Measurements from ENCODE around the gene PPP1R16B. TPM values are rescaled to one million over a fixed set of nuclear protein-coding genes. Genes with fewer than 3 reads are reported as not detected.
"Not testable (repeated sequence)": the region's sequence is repeated elsewhere in the genome, so short reads cannot be mapped to it uniquely, and the experiment has no call there.

The PPP1R16B gene
- polyA plus RNA-seq, 5 donors: 5.5 to 7.4 (median 7.0) TPM

- DNase-seq: no peak
These were observed 36.5 kb downstream of the PPP1R16B start for GRCh38 chr20:38842026-38842425.

DNA sequence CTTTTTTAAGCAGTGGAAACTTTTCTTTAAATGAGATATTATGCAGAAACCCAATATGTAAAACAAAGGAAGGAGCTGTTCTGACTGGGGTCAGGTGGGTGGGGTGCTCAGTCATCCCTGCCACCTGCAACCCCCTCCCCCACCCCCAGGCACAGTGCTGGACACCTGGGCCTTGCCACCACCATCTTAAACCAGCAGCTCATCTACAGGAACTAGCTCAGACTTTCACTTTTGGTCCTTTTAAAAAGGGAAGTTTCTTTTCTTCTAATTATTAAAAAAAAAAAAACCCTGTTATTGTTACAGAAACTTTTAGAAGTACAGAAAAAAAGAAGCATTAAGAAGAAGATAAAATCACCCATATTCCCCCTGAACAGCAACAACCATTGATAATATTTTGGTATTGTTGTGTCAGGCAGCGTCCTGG, 37.1 kb downstream of the PPP1R16B start:
- DNase-seq: no peak

GRCh38 chr20:38843346-38843745, 37.8 kb downstream of the PPP1R16B start:
- no peak for DNase-seq

DNA sequence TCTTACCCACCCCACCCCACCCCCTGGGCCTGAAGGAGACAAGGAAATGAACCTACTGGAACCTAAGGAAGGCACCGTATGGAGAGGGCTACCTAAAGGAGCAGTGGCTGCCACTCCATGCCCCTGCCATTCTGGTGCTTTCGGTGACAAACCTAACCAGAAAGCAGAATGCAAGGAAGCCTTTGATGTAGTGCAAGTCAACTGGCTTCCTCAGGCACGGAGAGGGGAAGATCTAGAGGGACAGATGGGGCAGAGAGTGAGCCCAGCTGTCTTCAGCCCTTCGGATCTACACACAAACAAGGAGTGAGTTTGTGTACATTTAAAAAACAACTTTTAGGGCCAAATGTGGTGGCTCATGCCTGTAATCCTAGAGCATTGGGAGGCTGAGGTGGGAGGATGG, 39.5 kb downstream of the PPP1R16B start:
- no peak for DNase-seq

DNA sequence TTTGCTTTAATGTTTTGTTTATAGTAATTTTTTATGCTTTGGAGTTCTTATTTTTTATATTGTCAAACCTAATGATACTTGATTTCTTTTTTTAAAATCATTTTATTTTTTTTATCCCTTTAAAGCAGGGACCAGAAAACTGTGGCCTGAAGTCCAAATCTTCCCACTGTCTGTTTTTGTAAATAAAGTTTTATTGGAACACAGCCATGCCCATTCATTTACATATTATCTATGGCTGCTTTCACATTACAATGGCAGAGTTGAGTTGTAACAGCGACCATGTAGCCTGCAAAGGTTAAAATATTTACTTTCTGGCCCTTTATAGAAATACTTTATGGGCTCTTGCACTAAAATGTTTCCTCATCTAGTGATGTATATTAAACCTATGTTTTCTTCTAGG, 42.3 kb downstream of the PPP1R16B start:
- DNase-seq: no peak

- DNase-seq: no peak
These were observed 48.3 kb downstream of the PPP1R16B start for GRCh38 chr20:38853759-38854158.

DNA sequence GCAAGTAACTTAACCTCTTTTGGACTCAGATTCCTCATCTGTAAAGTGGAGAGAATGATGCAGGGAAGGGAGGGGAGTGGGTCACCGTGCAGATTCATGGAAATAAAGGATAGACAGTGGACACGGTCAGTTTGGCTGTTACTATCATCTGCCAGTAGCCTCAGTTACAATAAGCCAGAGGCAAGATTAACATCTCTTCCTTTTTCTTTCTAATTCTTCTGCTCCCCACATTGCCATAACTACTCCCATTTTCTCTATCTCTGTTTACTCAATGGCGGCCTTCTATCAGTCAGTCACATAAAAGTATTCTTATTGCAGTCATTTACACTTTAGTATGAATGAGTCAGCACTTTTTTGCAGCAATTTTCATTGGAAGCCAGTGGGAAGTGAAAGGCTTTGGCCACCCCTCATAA, 49.2 kb downstream of the PPP1R16B start:
- no peak for DNase-seq

GRCh38 chr20:38855356-38855755, 49.9 kb downstream of the PPP1R16B start:
- no peak for DNase-seq

- no peak for DNase-seq
These were observed 51.1 kb downstream of the PPP1R16B start for GRCh38 chr20:38856570-38856969.

- DNase-seq: no peak
These were observed 52.2 kb downstream of the PPP1R16B start for GRCh38 chr20:38857703-38858102.

DNA sequence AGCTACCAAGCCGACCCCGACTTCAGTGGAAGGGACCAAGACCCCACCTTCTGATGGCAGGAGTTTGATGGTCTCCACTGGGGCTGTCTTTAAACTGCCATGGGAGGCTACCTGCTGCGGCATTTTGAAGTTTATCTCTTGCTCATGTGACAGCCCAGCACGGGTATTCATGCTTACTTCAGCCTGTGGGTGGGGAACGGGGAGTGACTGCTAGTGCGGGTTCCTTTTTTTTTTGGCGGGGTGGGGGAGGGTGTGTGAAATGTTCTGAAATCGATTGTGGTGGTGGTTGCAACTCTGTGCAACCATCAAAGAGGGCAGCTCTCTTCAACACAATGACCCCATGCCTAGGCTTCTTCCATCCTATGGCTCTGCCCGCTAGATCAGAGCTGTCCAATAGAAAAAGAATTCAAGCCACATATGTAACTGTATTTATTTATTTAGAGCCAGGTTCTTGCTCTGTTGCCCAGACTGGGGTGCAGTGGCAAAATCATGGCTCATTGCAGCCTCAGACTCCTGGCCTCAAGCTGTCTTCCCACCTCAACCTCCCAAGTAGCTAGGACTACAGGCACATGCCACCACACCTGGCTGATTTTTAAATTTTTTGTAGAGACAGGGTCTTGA, 53.7 kb downstream of the PPP1R16B start:
- DNase-seq: no peak

DNA sequence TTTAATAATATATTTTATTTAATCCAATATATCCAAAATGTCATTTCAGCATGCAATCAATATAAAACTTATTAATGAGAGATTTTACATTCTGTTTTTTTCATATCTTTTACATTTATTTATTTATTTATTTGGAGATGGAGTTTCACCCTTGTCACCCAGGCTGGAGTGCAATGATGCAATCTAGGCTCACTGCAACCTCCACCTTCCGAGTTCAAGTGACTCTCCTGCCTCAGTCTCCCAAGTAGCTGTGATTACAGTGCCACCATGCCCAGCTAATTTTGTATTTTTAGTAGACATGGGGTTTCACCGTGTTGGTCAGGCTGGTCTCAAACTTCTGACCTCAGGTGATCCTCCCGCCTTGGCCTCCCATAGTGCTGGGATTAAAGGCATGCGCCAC, 54.4 kb downstream of the PPP1R16B start:
- DNase-seq: not testable (repeated sequence)

GRCh38 chr20:38861071-38861401, 55.5 kb downstream of the PPP1R16B start:
- DNase-seq: no peak

DNA sequence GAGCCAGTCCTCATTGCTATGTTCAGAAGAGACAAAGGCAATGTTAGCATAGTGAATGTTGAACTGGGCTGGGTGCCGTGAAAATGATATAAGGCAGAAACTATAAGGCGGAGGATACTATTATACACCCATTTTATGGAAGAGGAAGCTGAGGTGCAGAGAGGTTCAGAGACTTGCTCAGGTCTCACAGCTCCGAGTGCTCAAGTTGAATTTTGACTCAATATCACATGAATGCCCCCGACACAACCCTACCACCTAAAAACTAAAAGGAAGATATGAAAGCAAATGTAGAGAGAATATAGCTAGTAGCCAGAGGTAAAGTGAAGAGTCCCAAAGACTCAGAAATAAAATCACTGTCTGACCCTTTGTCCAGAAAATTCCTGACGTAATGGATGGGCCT, 56.7 kb downstream of the PPP1R16B start:
- no peak for DNase-seq

DNA sequence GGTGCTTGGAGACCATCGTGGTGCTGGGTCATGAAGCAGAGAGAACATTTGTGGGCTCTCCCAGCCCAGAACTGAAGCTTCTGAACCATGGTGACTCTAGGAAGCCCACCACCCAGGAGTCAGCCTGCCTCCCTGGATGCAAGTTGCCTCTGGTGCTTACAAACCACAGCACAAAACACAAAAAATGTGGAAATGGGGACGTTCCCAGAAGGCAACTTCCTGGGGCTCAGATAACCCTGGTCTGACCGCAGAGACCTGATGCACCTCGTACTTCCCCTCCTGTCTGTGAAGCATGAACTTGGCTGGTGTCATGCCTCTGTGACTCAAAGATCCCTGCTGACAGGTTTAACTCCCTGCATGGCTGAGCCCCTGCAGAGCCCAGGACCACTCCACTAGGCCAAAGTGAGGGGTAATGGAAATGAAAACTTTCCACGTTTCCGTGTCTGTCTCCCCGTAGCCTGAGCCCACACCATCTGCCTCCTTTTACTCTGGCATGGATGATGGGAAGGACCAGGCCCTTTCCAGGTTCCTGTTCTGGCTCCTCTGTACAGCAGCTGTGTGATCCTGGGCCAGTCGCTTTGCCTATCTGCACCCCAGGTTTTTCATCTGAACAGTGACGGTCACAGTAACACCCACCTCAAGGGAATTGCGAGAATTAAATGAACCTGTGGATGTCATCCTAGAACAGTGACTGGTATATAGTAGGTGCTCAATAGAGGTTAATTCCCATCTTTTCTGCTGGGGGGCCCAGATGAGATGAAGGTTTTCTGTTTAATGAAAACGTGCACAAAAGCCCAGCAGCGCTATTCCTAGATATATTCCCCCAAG, 57.7 kb downstream of the PPP1R16B start:
- no peak for DNase-seq

- DNase-seq: no peak
These were observed 59.2 kb downstream of the PPP1R16B start for GRCh38 chr20:38864662-38865061.

DNA sequence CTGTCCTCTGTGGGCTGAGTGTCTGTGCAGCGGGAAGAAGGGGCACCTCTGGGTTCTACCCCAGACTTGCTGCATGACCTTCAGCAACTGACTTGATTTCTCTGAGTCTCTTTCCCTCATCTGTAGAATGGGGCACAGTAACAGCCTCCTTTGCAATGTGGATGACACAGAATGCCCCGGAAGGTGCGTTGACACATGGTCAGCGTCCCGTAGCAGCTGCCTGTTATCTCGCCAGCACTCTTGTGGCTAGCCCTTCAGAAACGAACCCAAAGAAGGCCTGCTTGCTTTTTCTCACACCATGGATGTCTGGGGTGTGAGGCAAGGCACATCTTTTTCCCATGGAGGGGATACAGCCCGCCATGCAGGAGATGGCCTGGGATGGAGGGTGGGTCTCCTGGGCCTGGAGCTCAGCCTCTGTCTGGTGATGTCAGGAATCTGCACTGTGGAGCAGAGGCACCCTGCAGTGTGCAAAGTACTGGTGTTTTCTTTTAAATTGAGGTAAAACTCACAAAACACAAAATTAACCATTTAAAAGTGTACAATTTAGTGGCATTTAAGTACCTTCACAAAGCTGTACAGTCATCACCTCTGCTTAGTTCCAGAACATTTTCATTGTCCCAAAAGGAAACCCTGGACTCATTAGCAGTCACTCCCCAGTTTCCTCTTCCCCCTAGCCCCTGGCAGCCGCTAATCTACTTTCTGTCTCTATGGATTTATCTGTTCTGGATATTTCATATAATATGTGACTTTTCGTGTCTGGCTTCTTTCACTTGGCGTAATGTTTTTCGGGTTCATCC, 61.0 kb downstream of the PPP1R16B start:
- DNase-seq: no peak

- DNase-seq: no peak
These were observed 61.5 kb downstream of the PPP1R16B start for GRCh38 chr20:38867062-38867359.

DNA sequence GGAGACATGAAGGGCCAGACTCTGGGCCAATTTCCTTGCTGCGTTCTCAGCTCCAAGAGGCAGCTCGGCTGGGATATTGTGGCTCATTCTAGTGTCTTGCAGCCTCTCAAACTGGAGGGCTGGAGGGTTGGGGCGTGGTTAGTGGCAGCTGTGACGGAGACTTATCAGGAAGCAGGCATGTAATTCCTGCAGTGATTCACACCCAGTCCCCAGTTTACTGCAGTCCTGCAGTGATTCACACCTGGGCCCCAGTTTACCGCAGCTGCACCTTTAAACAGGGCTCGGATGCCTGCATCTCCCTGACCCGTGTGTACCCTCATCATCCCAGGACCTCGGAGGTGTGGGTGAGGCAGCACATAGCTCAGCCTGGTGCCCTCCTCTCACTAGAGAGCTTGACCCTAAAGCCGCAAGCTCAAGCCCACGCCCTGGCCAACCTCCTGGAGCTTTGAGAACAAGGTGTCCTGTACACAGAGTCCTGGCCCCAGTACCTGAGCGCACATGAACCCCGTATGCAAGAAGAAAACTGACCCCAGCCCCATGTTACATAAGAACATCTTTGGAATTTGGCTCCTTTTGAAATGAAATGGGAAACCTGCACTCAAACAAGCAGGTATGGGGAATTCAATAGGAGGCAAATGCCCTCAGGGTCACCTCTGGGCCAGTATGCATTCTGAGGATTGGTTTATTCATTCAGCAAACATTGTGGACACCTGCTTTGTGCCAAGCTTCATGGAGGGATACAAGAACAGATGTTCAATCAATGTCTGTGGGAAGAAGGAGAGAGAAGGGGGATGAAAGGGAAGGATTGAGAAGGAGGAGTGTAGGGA, 65.4 kb downstream of the PPP1R16B start:
- no peak for DNase-seq

DNA sequence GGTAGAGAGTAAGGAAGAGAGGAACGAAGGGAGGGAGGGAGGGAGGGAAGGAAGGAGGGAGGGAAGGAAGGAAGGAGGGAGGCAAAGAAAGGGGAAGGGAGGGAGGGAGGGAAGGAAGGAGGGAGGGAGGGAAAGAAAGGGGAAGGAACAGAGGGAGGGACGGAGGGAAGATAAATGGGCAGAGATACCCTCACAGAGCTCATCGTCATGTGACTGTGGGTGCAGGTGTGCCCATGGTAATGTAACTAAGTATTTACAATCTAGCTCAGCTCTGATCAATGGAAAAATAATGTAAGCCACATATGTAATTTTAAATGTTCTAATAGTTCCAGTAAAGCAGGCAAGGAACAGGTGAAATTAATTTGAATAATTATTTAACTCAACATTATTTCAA, 66.1 kb downstream of the PPP1R16B start:
- no peak for DNase-seq

- DNase-seq: no peak
These were observed 66.5 kb downstream of the PPP1R16B start for GRCh38 chr20:38872036-38872435.

DNA sequence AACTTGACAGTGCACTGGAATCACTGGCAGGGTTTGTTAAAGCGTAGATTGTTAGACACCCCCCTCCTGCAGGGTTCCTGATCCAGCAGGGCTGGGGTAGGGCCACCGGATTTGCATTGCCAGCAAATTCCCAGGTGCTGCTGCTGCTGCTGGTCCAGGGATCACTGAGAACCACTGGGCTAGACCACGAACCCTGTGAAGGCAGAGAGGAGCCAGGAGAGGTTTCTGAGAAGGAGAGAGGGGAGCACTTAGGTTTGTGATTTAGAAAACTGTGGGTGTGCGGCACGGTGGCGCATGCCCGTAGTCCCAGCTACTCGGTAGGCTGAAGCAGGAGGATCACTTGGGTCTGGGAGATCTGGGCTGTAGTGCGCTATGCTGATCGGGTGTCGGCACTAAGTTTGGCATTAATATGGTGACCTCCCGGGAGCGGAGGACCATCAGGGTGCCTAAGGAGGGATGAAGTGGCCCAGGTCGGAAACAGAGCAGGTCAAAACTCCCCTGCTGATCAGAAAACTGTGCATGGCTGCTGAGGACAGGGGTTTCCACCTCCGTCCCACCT, 67.1 kb downstream of the PPP1R16B start:
- no peak for DNase-seq

Data from right lung (tissue), 5 donors.